ENCODE measurements around the gene TNS3. TPM values are rescaled to one million over a fixed set of nuclear protein-coding genes. Genes with fewer than 3 reads are reported as not detected.

The TNS3 gene
- total RNA-seq, 1 experiment from 2014 or later: 97.2 TPM

DNA sequence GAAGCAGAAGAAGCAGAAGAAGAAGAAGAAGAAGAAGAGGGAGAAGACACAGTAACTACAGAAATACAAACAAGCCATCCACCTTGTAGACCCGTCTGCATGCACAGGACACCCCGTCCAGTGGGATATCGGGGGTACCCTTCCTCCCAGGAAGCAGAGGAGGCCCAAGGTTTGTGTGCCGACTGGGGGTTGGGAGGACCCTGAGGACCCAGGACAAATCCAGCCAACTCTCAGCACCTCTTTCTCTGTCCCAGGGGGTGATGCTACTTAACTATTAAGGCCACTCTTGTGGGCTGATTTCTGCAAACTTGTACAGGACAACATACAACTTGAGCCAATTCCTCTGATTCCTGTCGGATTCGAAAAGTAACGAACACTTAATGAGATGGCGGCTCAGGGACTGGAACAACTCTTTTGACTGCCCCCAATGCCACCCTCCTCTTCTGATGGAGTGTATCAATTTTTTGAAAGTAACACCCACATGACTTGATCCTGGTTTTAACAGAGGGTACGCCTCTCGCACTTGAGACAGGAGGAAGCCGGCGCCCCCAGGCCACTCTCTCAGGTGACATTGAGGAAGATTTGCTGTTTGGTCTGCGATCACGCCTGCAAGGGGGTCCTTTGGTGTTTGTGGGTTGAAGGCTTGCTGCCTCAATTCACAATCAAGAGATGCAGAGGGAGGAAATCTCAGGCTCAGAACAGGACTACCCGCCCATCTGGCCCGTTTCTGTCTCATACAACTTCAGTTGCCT, 192.6 kb downstream of the TNS3 start:
- no peak for DNase-seq (ENCODE audit: low spot score)

DNA sequence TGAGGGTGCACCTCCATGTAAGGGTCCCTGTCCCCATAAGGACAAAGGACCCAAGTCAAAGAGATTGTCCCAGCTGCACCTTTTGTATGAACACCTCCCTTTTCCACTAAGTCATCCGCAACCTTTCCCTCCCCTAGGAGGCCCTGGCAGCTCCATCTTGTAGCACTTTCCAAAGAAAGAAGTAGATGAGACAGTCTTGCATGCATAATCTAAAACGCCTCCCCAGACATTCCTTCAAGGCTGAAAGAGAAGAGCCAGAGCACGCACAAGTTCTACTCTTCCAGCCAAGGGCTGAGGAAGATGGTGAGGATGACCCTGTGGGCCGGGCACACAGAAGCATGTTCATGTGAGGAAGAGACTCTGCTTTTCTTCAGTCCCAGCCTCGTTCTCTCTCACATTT, 194.4 kb downstream of the TNS3 start:
- DNase-seq (ENCODE audit: low spot score): no peak

DNA sequence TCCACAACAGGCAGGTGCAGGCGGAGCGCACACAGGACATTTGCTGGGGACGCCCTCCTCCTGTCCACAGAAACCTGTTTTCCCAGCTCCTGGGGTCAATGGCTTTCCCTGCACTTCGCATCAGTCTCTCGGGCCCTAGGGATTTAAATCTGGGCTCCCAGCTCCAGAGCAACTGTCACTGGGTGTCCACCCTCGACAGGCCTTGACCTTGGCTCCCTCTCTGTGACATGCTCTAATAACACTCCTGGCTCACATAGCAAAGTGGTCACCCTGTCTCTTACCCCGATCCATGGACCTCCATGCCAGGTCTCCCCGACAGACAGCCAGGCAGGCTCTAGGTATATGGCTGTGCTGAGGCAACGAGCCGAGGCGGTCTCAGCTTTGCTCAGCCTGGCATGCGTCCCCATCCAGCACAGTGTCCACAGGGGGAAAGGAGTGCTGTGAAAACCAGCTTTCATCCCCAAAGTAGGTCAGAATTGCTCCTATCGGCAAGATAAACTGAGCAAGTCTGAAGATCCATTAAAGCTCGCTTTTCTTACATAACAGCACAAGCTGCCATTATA, 195.6 kb downstream of the TNS3 start:
- no peak for DNase-seq (ENCODE audit: low spot score)

DNA sequence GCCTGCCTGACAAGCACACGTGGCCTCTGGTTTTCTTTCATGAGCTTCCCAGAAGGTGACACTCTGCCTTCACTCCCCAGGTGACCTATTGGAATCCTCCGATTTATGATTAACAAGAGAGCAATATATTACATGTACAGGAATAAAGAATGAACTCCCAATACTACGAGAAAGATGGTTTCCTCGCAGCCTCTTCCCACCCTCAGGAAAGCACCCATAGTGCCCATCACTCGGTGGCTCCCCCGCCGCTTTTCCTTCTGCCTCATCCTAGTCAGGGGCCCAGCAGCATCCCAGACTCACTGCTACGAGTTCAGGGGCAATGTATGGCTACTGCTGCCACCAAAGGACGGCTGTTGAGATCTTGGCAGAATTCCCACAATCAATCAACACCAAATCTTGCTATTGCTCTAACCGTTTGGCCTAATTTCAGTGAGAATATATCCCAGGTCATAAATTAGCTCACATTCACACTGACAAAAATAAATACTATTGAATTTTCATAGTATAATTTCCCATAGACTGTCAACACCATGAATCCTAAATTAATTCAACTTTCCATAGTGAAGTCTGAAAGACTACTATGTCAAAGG, 196.3 kb downstream of the TNS3 start:
- no peak for DNase-seq (ENCODE audit: low spot score)

DNA sequence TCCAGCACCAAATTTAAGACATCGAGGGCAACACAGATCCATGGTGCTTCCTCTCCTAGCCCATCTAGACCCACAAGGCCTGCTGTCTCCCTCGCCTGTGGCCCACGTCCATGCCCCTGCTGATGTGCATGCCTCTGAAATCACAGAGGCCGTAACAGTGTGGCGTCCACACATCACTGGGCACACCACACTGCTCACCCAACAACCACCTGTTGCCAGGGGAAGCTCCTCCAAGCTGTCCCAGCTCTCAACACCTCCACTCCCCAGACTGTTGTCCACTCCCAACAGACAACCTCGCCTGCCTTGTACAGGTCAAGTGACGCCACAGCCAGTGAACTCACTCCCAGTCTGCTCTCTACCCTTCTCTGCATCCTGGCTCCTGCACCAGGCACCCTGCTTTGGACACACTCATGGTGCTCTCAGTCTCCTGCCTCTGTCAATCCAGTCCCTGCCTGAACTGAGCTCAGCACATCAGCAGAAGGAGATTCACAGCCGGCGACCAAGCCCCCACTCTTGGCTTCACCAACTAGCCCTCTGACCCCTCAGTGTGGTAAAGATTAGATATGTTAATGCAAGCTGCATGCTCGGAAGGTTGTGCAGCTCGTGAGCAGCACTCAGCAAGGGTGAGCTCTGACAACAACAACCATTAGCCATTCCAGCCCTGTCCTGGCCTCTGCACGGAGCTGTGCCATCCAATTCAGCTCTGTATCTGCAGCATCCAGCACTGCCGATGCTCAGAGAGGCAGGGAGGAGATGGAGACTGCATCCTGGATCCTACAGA, 197.0 kb downstream of the TNS3 start:
- DNase-seq (ENCODE audit: low spot score): no peak

DNA sequence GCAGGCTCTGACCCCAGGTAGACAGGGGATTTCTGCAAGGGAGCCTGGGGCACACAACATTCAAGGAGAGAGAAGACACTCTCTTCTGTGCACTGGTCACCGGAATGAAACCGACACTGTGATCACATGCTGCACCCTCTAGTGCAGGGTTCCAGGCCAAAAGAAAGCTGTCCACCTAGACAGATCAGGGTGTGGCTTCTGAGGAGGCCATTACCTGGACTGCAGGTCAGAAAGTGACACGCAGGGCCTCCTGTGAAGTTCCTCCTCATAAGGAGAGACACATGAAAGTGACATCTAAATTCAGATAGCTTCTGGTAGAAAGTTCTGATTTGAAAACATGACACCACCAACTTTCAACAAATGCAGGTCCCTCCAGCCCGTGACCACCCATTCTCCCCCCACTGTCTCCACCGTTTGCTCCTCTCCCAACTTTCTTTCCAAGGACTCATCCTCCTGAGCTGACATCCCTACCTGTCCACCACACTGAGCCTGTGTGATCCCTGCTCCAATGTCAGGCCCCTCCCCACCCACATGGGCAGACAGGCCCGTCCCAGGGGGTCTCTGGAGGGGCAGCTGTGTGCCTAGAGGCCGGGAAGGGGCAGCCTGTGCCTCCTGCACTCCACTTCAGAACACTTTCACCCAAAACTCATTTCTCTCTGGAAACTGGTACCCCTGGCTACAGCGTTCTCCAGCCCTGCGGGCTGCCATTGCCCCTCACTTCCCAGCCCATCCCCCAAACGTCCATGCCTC, 198.0 kb downstream of the TNS3 start:
- no peak for DNase-seq (ENCODE audit: low spot score)

DNA sequence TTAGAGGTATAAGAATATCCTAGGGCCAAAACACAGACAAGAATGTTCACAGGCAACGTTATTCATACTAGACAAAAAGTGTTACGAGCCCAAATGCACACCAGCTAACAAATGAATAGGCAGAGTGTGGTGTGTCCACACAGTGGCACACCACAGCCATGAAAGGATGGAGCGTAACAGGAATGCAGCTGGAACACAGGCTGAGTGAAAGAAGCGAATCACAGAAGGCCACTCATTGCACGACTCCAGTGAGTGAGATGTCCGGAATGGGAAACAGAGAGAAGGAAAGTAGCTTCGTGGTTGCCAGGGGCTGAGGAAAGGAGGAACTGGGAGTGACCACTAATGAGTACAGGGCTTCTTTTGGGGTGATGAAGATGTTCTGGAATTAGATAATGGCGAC, 198.8 kb downstream of the TNS3 start:
- no peak for DNase-seq (ENCODE audit: low spot score)

DNA sequence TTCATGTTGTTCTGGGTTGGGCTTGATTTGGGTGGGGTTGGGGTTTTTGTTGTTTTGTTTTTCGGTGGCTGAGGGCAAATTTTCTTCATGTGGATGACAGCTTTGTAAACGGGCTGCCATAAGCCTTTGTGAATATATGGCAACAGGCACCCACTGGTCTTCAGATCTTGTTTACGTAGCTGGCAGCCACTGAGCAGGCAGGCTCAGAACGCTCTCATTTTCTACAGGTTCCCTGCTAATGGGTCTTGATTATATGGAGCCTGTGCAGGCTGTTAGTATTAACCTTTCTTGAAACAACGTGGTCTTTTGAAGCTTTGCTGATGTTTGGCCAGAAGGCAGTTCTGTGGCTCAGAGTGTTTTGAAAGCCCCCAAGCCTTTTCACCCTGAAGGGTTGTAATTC, 199.7 kb downstream of the TNS3 start:
- no peak for DNase-seq (ENCODE audit: low spot score)

DNA sequence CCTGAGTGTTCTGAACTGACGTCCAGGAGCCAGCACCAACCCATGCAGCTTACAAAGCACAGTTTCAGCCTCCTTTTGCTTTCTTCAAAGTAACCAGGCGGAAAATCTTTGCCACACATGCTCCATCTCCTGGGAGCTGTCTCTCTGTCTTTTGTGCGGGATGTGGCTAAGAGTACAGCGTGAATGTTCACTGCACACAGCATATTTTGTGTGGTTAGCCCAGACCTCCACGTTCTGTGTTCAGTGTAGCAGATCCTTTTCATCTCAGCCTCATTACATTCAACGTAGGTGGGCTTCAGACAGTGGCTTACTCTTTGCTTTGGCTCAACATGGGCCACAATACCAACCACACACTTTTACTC, 200.8 kb downstream of the TNS3 start:
- no peak for DNase-seq (ENCODE audit: low spot score)

DNA sequence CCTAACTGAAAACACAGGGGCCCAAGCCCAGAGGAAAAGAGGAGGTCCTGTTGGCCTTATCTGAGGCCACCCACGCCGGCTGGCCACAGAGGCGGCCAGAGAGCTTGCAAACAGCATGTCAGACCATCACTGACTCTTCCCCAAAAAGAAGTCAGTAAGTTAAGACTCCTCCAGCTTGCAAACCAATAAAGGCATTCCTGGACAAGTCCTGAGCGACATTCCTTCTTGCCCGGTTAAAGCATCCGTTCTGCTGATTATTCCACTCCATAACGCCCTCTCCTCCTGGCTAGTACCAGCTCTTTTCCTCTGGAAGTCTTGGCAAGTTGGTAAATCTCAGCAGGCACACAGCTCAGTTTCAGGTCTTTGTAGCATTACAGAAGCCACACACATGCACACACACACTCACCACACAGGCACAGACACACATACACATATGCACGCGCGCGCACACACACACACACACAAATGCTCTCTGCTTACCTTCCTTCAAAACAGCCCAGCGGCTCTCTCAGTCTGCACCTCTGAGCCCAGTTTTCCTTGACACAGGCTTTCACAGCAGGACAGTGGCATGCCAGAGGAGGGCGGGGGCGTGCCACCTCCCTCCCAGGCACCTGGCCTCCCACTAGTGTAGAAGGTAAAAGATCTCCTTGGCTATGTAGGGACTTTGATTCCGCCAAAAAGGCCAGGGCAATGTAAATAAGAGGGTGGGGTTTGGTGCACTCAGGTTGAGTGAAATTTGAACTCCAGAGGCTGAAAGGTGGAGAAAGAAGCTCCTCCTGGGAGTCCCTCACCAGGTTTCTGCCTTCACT, 201.4 kb downstream of the TNS3 start:
- DNase-seq (ENCODE audit: low spot score): peak; percentile 55

DNA sequence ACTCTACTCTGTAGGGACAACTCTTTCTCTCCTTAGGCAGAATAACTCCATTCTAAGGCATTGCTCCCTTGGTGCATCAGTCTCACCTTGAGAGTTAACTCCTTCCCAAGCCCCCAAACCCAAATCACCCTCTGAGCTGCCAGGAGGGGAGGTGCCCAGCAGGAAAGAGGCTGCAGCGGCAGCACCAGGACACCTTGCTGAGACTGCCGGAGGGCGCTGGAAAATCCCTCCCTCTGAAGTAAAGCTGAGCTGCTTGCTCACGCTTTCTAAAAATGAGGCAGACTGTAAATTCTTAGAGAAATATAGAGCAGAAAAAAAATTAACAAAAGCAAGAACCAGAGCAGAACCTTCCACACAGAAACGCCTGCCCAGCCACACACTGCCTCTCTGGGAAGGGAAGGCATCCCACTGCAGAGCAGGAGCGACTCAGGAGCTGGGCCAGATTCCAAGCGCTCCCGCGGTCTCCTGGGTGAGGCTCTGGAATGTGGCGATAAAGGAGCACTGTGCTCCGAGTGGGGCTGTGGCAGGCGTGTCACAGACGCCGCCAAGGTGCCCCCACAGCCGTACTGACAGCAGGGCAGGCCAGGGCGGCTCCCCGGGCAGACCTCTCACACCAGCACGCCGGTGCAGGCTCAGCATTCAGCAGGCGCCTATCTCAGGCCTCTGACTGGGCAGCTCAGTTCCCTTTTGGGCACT, 202.1 kb downstream of the TNS3 start:
- DNase-seq (ENCODE audit: low spot score): peak; percentile 87

DNA sequence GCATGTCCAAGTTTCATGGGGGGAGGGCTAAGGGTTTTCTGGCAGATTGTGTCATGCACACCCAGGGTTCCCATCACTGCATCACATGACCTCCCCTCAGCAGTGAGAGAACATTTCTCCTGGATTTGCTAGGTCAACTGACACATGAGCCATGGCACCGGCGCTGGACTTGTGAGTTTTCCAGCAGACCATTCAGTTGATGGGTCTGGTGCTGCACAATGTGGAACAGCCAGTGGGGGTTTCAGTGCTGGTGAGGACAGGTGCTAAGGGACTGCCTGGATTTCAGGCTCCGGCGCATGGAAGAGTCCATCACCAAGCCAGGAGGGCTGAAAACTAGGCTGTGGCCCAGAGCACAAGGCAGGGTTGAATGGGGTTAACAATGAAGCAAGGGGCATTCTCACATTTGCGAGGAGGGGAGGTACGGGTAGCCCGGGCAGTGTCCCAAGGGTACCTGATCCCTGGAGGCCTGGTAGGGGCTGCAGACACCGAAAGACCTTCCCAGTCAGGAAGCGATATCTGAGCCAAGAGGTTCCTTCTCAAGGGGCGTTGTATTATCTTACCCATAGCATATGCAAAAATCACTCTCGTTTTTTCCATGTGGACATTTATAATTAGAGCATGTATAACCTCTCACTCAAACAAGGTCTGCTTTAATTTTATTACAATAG, 203.0 kb downstream of the TNS3 start:
- no peak for DNase-seq (ENCODE audit: low spot score)

DNA sequence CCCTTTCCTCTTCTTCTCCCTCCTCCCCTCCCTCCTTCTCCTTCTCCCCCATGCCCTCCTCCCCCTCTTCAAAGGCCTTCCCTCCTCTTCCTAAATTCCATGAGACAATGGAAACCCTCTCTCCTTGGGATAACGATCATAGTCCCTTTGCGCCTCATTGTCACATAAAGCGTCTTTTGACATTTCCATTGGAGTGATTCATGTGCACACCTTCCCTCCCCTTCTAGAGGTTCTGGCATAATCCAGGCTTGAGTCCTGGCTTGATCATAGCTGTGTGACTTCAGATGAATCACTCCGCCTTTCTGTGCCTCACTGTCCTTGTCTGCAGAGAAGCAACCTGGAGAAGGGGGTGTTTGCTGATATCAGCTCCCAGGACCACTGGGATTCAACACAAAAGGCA, 204.2 kb downstream of the TNS3 start:
- DNase-seq (ENCODE audit: low spot score): no peak

DNA sequence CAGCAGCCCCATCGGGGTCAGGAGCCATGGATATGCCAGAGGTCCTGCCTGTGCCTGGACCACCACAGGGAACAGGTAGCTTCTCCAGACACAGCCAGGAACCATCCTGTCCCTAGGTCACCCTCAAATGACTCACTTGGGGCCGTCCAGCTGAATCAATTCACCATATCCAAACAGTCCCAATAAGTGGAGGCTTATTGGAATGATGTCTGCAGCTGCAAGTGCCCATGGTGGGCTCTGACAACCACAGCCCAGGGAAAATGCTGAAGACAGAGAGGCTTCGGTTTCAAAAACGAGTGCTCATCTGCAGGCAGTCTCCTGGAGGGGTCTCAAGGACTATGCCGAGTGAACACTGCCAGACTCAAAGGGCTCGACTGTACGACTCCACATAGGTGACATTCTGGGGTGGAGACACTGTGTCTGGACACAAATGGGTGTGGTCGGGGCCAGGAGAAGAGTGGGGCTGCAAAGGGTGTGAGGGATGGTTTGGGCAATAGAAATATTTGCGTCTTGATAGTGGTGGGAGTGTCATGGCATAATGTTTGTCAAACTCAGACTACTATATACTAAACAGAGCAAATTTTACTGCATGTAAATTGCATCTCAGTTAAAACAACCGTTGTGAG, 204.8 kb downstream of the TNS3 start:
- no peak for DNase-seq (ENCODE audit: low spot score)

DNA sequence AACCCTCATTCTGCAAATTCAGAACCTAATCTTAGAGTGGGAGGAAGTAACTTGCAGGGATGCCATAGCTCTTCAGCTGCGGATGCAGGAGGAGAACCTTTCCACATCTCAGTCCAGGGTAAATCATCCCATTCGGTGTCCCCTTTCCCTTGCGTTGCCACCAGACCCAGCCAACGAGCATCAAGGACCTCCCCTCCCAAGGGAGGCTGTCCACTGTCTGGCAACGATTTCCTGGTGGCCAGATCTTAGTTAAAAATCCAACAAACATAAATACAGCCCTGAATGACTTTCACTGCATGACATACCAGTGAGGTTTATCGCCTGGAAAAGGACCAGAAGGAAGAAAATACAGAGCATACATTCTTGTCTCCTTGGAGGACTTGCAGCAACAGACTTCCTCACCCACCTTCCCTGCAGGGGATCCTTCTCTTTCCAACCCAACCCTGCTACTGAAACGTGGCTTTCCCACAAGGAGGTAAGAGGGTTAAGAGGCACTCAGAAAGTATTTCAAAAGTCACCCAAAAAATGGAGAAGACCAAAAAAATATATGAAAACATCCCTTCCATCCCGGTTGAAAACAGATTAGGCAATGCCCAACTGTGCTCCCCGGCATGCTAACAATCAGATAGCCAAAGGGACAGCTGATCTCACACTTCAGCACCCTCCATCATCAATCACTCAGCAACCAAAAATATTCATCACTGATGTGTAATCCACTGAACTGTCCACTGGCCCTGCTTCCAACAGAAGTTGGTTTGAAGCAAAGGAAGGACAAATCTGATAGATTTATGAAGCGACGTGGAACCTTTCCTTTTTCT, 206.6 kb downstream of the TNS3 start:
- peak; percentile 42 for DNase-seq (ENCODE audit: low spot score)

DNA sequence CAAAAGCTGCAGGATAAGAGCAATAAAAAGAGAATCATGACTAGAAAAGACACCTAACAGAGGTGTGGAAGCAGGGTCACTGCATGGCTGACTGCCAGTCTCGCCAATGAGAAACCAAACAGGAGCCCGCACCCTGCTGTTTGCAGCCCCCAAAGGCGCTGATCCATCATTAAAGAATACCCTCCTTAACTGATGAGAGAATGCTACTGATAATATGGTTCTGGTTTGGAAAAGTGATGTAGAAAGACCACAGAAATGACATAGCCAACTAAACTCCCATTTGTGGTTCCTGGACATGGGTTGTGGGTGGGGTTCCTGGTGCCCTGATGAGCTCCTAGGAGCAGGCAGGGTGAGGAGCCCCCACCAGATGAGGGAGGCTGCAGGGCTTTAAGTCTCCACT, 207.4 kb downstream of the TNS3 start:
- DNase-seq (ENCODE audit: low spot score): no peak

DNA sequence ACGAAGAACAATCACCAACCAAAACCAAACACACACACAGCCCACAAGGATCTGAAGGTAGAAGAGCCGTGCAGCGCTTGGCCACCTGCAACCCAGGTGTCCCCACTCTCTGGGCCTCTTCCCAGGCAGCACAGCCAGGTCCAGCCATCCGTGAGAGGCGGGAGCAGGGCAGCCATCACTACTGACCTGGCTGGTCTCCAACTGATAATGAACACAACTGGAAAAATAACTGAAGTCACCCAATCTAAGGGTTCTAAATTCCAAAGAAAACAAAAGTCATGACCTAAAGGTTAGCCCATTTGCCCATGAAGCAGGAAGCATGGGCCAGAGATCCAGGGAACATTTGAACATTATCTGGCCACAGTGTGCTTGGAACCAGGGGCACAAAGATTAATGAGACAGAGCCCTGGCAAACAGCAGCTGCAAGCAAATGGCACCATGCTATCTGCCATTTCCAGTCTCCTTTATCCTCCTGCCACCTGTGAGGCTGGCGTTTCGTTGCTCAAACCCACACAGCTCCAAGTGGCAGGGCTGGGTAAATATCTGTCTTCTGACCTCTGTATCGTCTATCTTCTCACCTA, 207.9 kb downstream of the TNS3 start:
- peak; percentile 14 for DNase-seq (ENCODE audit: low spot score)

DNA sequence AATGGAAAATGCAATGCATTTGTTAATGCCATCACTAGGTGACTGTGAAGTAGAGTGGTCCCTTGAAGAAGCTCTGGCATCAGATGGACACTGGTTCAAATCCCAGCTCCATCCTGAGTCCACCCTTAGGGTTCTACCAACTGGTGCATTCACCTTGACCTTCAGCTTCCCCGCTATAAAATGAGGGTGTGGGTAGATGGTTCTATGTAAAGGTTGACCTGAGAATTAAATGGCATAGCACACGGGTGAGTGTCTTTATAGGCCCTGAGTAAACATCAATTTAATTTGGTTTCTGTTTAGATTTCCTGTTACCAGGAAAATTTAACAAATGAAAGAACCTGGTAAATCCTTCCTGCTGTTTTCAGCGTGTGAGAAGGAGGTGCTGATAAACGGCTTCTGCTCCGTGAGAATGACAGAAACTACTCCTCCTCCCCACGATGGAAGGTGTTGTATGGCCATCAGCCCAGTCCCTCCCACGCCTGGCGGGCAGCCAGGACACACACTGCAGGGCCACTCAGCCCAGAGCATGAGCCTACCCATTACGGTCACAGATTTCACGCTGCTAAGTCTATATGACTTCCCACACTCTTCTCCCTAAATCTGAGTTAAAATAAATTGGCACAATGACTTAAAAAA, 210.1 kb downstream of the TNS3 start:
- peak; percentile 41 for DNase-seq (ENCODE audit: low spot score)

Data from A172 (cell line).